GM18505 (cell line): Measurements from ENCODE around the gene LDAF1.

Experiments
- ATAC-seq: cut with Tn5 transposase; IDR thresholded peaks from one replicate; pipeline ENCODE4 v1.9.1; 2021; ENCODE audit not compliant: unreplicated experiment
- POLR2A ChIP-seq: IDR thresholded peaks from 4 replicates; pipeline ENCODE4 v1.6.1; 2011; ENCODE audit warnings: borderline replicate concordance; ENCODE audit not compliant: insufficient read depth, insufficient read length; ENCODE audit errors: extremely low read depth

Gene LDAF1

DNA sequence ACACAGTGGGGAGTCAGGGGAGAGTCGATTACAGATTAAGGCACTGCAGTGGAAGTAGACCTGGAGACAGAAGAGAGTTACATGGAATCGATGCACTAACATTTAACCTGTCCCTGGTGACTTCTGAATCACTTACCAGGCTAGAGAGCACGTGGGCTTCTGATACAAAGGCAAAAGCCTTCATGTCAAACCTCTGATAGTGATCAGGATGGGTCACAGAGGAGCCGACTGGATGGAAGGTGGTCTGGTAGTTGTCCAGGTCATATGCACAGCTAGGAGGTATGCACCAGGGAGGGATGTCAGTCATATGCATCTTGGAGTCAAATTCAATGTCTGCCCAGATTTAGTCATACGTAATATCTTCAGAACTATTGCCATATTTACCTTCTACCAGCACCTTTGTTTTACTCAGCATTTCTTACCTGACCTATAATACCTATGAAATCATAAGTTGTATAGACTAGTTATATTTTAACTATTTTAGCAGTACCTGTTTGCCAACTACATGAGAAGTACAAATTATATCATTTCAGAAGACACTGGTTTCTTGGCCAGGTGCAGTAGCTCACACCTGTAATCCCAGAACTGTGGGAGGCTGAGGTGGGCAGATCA, 41.2 kb downstream of the LDAF1 start:
- no peak for ATAC-seq
- no peak for TF ChIP-seq POLR2A

DNA sequence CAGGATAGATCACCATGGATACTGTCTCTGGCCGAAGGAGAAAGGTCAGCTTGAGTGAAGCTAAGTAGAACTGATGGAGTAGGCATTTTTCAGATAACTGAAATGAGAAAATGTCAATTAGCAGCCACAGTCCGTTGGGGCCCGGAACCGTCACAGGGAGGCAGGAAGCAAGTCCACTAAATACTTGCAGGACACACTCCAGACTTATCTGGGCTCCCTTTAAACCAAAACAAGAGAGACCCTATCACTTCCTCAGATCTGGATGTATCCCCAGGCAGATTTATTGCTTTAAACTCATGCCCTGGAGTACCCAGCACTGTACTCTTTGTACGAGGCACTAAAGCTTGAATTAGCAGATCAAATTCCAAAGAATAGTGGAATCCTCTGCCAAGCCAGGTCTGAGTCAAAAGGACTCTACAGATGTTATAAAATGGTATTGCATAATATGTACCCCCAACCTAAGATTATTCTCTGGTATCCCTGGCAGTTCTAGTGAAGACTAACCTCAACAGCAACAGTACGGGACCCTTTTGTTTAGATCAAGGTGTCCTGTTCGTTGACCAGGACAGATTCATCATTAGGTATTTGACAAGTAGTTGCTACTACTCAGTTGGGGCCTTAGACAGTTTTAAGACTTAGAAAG, 44.8 kb downstream of the LDAF1 start:
- TF ChIP-seq POLR2A, result no peak
- ATAC-seq, result no peak

DNA sequence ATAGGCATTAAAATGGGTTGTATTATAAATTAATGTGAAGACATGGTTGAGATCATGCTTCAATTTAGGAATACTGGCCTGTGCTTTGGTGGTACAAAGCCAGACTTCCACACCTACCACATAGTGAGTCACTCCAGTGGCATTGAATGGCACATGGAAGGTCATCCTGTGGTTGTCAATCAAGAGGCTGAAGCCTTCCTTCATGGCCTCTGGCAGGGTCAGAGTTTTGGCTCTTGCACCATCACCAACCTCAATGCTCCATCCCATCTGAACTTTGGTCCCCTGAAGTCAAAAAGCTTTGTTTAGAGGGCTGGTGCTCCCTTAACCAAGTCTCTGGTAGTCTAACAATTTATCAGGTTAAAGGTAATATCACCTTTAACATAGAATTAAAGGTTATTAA, 46.8 kb downstream of the LDAF1 start:
- TF ChIP-seq POLR2A, result no peak
- no peak for ATAC-seq

DNA sequence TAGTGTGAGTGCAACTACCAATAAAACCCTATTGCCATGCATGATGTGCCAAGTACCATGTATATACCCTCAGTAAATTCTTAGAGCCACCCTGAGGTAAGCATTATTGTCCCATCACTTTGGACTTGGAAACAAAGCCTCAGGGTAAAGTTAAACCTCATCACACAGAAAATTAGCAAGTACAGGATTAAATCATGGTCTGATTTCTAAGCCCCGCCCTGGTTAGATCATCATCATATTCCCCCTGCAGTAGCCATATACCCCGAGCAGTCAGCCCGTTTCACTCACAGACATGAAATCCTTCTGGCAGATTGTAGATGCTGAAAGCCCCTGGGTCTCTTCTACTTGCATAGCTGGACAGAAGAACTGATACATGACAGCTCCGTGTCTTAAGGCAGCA, 48.1 kb downstream of the LDAF1 start:
- TF ChIP-seq POLR2A, result no peak
- ATAC-seq, result no peak

DNA sequence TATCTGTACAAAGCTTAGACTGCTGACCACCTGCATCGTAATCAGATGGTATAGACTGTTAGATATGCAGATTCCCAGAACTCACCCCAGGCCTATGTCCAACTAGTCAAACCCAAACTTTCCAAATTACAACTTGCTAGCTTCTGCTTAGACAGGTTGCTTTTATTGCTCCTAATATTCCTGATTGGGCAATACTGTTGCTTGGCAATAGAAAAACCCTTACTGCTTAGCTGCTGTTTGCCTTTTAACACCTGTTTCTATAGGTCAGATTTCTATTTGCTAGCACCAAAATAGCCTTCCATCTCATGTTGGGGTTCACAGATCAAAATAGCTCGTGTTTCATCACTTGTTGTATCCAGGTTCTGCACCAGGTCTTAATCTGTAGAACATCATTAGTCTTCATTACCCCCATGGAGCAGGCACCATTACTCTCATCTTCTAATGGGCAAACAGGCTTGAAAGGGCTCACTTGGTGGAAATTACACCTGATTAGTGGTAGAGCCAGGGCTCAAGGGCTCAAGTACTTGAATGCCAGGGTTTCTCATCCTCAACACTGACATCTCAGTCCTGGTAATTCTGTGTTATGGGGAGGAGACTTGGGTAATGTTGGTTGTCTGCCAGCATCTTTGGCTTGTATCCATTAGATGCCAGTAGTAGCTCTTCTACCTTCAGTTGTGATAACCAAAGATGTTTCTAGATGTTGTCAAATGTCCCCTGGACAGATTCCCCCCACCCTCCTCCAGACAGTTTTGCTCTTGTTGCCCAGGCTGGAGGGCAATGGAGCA, 50.2 kb downstream of the LDAF1 start:
- TF ChIP-seq POLR2A, result no peak
- ATAC-seq, result no peak

DNA sequence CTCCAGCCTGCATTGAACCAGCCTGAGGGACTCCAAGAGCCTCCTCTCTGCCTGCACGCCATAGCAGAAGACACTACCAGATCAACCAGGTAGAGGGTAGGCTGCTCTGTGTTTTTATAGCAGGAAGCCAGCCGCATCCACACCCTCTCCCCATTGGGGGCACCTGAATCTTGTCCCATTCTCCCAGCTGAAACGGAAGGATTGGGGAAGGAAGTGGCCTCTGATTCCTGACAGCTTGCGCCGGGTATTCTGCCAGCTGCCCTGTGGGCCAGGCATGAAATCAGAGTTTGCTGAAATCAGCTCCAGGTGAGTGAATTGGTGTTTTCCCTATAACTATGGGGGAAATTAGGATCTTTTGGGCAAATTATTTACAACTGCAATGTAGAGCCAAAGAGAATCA, 53.0 kb downstream of the LDAF1 start, which contains the start of gene ZP2:
Gene ZP2 (minus strand): TSS at position 89 of the 400 bp plus-strand sequence. CDS start 27 bp downstream, at position 62.
- no peak for ATAC-seq
- no peak for TF ChIP-seq POLR2A

DNA sequence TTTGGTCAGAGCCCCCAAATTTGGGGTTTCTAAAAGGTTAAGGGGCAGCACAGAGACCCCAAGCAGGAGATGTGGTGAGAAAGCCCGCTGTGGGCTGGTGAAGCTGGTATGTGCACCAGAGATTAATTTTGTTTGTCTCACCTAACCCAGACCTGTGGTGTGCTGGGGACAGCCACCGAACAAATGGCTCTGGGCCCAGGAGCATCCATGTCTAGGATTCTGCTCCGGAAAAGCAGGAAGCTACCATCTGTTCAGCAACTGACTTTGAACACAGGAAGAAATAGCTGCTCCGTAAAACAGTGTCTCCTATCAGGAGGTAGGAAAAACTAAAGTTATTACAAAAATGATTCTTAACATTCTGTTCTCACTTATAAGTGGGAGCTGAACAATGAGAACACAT, 55.6 kb downstream of the LDAF1 start:
- no peak for TF ChIP-seq POLR2A
- no peak for ATAC-seq

DNA sequence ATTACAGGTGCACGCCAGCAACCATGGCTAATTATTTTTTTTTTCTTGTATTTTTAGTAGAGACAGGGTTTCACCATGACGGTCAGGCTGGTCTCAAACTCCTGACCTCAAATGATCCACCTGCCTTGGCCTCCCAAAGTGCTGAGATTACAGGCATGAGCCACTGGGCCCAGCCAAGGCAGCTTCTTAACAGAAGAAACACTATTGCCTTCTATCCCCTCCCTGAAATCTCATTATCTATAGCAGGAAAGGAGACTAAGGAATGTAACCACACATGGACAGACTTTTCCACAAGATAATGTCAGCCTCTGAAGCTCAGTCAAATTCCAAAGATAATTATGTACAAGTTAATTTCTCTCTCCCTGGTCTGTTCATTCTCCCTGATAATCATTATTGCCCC, 58.6 kb downstream of the LDAF1 start:
- no peak for ATAC-seq
- TF ChIP-seq POLR2A, result no peak

DNA sequence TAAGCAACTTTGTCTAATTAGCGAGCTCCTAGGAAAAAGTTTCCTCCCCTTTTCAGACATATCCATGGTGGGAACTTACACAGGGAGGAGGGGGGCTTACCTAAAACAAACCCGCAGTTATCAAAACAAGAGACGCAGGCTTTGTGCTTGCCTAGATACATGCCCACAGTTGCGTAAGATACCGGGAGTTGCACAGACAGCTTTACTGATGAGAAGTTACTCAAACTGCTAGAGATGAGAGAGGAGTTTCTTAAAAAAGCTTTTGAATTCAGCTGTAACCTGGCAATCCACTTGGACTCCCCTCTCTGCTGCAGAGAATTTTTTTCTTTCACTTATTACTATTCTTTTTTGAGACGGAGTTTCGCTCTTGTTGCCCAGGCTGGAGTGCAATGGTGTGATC, 59.7 kb downstream of the LDAF1 start:
- no peak for TF ChIP-seq POLR2A
- ATAC-seq, result no peak

DNA sequence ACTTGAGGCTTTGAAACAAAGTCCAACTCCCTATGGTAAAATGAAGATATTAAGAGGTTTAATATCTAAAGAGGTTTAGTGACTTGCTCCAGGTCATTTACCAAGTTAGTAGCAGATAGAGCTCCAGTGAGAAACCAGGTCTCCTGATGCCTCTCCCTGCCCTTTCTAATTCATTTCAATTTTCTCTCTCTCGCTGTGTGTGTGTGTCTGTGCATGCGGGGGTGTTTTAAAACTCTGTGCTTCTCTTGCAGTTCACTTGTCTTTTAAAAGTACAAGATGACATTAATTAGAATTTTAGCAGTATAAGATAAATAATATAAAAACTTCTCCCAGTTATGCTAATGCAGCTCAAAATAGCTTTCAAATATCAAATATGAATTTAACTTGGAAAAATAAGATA, 61.1 kb downstream of the LDAF1 start:
- TF ChIP-seq POLR2A, result no peak
- no peak for ATAC-seq

DNA sequence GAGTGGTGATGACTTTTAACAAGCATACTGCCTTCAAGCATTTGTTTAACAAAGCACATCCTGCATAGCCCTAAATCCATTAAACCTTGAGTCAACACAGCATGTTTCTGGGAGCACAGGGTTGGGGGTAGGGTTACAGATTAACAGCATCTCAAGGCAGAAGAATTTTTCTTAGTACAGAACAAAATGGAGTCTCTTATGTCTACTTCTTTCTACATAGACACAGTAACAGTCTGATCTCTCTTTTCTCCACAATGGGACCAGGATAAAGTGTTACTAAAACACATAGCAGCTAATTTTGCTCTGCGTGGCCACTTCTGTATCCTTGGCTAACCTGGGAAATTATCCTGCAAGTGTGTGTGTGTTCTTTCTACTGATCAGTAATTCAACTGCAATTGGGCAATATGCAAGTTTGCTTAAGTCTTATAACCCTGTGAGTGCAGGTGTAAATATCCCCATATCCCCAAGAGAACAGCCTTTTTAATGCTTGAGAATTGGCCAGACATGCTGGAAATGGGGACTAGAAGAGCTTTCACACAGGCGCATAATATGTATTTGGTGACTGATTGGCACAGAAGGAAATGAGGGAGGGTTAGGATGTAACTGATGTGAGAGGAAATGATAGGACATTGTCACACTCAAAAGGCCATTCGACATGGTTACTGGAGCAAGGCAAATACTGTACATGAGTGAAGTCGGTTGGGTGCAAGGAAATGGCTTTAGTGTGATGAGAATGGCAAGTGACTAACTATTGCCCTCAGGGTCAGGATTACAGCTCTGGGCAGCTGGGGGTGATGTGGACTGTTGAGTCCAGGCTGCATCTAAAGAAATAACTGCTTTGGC, 64.2 kb downstream of the LDAF1 start:
- no peak for TF ChIP-seq POLR2A
- no peak for ATAC-seq

DNA sequence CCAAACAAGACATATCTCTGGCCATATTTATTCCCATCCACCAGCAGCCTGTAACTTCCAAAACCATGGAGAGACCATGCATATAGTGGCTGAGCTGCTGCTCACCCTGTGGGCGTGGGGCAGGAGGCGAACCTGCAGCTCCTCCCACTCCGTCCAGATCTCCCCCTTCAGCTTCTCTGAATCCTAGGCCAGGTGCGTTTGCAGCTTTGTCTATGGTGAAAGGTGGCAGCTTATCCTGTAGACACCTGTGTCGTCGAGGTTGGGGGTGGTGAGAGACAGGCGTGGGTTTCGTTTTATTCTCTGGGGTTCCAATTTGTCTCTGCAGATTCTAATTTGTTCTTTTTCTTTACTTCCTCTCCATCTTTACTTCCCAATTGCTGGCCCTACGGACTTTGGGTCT, 65.3 kb downstream of the LDAF1 start:
- ATAC-seq, result no peak
- no peak for TF ChIP-seq POLR2A

DNA sequence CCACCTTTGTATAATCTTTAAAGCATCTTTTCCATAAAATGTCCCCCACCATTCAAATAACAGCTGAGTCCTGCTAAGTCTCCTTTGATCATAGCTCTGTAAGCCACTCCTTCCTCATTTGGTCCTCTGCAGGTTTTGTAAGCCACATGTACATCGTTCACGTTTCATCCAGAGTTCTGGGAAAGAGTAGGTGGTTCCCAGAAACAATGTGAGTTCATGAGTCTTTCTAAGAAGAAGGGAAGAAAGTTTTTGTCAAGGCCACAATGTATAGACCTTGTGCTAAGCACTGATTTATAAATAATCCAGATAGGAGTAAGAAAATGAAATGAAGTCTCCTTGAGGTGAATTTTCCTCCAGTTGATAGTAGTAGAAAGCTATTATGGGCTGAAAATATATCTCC, 66.3 kb downstream of the LDAF1 start:
- ATAC-seq, result no peak
- TF ChIP-seq POLR2A, result no peak
